Glutamatergic neuron (in vitro differentiated cells): ENCODE data around the gene LELP1. TPM values are rescaled to one million over a fixed set of nuclear protein-coding genes. Genes with fewer than 3 reads are reported as not detected.

ENCODE experiments used
- DNase-seq: peaks from one replicate; pipeline ENCODE4 v3.0.0; 2022
- H3K27ac Mint-ChIP-seq: one replicate; pipeline ENCODE4 v1.8.0; 2020; ENCODE audit warnings: mild to moderate bottlenecking, mixed read lengths, inconsistent platforms; ENCODE audit not compliant: unreplicated experiment
- H3K27me3 Mint-ChIP-seq: one replicate; pipeline ENCODE4 v1.8.0; 2020; ENCODE audit warnings: mild to moderate bottlenecking, moderate library complexity, mixed read lengths, inconsistent platforms; ENCODE audit not compliant: unreplicated experiment
- H3K36me3 Mint-ChIP-seq: one replicate; pipeline ENCODE4 v1.8.0; 2020; ENCODE audit warnings: mild to moderate bottlenecking, mixed read lengths, inconsistent platforms; ENCODE audit not compliant: unreplicated experiment
- H3K4me1 Mint-ChIP-seq: one replicate; pipeline ENCODE4 v1.8.0; 2020; ENCODE audit warnings: mild to moderate bottlenecking, low read depth, mixed read lengths, inconsistent platforms; ENCODE audit not compliant: unreplicated experiment
- H3K4me3 Mint-ChIP-seq: one replicate; pipeline ENCODE4 v1.8.0; 2020; ENCODE audit warnings: mild to moderate bottlenecking, mixed read lengths, inconsistent platforms; ENCODE audit not compliant: unreplicated experiment
- H3K9me3 Mint-ChIP-seq: one replicate; pipeline ENCODE4 v1.8.0; 2020; ENCODE audit warnings: mild to moderate bottlenecking, moderate library complexity, mixed read lengths, inconsistent platforms; ENCODE audit not compliant: unreplicated experiment
- total RNA-seq: library from RNA; stranded (reverse); fragmentation: NEBNext Ultra II Directional; extraction: Animal tissue kit (Norgen Biotek cat#: 25700); gene quantifications from one replicate; pipeline ENCODE4 v1.2.1, GENCODE V29; 2021; ENCODE audit not compliant: unreplicated experiment
- TF ChIP-seq, protein P1 (sequence below): fragments of 200-600 bp; sonication (generic); IDR thresholded peaks from one replicate; pipeline ENCODE4 v1.5.0; 2021; ENCODE audit not compliant: partially characterized antibody, unreplicated experiment

The LELP1 gene
- total RNA-seq, 1 donor from 2014 or later: not detected

DNA sequence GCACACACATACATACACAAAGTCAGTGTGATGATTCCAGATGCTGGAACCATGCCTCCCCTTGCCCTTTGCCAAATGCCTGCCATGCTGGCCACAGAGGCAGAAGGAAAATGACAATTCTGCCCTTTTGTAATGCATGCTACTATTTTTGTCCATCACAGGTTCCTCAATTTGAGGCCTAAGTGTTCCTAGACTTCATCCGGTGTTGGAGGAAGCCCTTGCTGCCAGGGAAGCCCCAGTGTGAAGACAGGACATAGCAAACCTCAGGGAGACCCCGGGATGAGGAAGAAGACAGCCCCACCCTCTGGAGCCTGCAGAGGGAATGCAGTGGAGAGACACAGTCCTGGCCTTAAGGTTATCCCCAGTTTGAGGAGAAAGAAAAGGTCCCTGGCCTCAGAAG lies 28.6 kb downstream of the LELP1 start:
- Mint-ChIP-seq H3K36me3 (no peaks in the 10 kb centered on the region), H3K27ac (no peak overlapping the region), H3K9me3 (peaks cover 2% of the 10 kb centered on the region), H3K27me3 (no peaks in the 10 kb centered on the region), H3K4me1 (no peaks in the 10 kb centered on the region), H3K4me3 (no peak overlapping the region)
- TF ChIP-seq, protein P1, sequence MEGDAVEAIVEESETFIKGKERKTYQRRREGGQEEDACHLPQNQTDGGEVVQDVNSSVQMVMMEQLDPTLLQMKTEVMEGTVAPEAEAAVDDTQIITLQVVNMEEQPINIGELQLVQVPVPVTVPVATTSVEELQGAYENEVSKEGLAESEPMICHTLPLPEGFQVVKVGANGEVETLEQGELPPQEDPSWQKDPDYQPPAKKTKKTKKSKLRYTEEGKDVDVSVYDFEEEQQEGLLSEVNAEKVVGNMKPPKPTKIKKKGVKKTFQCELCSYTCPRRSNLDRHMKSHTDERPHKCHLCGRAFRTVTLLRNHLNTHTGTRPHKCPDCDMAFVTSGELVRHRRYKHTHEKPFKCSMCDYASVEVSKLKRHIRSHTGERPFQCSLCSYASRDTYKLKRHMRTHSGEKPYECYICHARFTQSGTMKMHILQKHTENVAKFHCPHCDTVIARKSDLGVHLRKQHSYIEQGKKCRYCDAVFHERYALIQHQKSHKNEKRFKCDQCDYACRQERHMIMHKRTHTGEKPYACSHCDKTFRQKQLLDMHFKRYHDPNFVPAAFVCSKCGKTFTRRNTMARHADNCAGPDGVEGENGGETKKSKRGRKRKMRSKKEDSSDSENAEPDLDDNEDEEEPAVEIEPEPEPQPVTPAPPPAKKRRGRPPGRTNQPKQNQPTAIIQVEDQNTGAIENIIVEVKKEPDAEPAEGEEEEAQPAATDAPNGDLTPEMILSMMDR: no peak
- no peak for DNase-seq

DNA sequence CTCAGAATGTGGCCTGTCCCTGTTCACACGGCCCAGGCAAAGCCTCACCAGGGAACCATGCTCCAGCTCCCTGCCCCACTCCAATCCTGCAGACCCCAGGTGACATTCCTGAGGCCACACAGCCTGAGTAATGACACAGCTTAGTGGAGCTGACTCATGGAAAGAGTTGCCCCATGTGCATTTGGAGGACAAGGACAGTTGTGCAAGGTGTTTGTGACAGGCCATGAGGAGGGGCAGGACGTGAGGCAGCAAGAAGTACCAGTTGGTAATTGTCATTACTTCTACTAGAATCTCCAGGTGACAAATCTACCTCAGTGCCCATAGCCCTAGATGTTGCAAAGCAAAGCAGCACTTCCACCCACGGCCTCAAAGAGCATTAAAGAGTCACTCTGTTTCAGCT lies 29.3 kb downstream of the LELP1 start:
- Mint-ChIP-seq H3K4me1 (no peaks in the 10 kb centered on the region), H3K36me3 (no peaks in the 10 kb centered on the region), H3K27me3 (no peaks in the 10 kb centered on the region), H3K9me3 (peaks cover 2% of the 10 kb centered on the region), H3K27ac (no peak overlapping the region), H3K4me3 (no peak overlapping the region)
- no peak for DNase-seq
- TF ChIP-seq, protein P1: no peak

DNA sequence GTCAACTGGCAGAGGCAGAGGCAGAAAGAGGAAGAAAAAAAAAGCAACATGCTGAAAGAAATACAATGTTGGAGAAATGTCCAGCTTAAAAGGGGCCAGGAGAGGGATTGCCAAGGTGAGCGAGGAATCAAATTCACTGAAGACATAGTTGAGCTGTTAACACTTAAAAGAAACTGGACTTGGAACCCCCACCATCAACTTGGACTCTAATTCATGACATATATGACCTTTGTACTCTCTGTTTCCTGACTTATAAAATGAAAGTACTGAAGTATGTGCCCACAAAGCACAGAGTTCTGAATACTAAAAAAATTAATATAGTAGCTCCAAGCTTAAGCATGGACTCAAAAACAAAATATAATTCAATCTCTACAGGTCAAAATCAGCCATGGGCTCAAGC lies 30.2 kb downstream of the LELP1 start:
- no peaks in the 10 kb centered on the region for H3K27me3 Mint-ChIP-seq
- no peak overlapping the region for H3K4me3 Mint-ChIP-seq
- no peaks in the 10 kb centered on the region for H3K4me1 Mint-ChIP-seq
- peaks cover 2% of the 10 kb centered on the region for H3K9me3 Mint-ChIP-seq
- no peaks in the 10 kb centered on the region for H3K36me3 Mint-ChIP-seq
- TF ChIP-seq, protein P1: no peak
- no peak for DNase-seq
- H3K27ac Mint-ChIP-seq: no peak overlapping the region

DNA sequence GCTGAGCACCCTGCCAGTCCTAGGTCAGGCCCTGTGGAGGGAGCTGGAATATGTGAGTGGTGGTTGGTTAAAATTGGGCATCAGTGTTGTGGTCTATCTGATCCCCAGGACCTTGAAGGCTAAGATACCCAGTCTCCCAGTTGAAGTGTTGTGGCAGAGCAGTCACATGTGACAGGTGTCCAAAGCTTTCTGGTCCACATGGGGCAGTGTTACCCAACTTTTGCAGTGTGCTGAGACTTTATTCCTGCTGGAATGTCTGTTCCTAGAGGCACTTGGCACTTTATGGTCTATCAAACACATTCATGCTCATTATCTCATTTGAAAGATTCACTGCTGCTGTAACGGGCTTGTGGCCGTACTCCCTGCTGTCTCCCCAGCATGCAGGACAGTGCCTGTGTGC lies 35.3 kb downstream of the LELP1 start:
- peaks cover 1% of the 10 kb centered on the region for H3K27me3 Mint-ChIP-seq
- H3K4me3 Mint-ChIP-seq: no peak overlapping the region
- H3K9me3 Mint-ChIP-seq: peaks cover 1% of the 10 kb centered on the region
- no peak overlapping the region for H3K27ac Mint-ChIP-seq
- H3K4me1 Mint-ChIP-seq: no peaks in the 10 kb centered on the region
- DNase-seq: no peak
- TF ChIP-seq, protein P1: no peak
- H3K36me3 Mint-ChIP-seq: no peaks in the 10 kb centered on the region

DNA sequence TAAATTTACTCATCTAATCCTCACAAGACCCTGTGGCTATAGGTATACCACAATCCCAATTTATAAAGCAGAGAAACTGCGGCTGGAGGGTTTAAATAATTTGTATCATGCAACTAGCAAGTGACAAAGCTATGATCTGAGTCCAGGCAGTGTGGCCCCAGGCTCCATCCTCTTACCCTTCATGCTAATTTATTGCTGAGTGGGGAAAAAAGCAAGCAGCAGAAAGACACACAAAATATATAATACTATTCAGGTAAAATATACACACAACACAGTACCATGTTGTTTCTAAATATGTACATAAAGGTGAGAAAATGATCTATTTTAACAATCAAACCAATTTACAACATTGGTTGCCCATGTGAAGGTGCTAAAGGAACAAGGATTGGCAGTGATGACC lies 38.9 kb downstream of the LELP1 start:
- TF ChIP-seq, protein P1: no peak
- Mint-ChIP-seq H3K27me3 (peaks cover 1% of the 10 kb centered on the region), H3K27ac (no peak overlapping the region), H3K9me3 (peaks cover 4% of the 10 kb centered on the region), H3K4me3 (no peak overlapping the region), H3K4me1 (no peaks in the 10 kb centered on the region), H3K36me3 (no peaks in the 10 kb centered on the region)
- no peak for DNase-seq
